Hepatic stellate cell (primary cell): ENCODE data around the gene LIN28B.
"Not testable (repeated sequence)": the region's sequence is repeated elsewhere in the genome, so short reads cannot be mapped to it uniquely, and the experiment has no call there.

Experiments used
- DNase-seq: peaks from one replicate; pipeline ENCODE4 v3.0.0; 2011; ENCODE audit warnings: low spot score

Gene LIN28B

DNA sequence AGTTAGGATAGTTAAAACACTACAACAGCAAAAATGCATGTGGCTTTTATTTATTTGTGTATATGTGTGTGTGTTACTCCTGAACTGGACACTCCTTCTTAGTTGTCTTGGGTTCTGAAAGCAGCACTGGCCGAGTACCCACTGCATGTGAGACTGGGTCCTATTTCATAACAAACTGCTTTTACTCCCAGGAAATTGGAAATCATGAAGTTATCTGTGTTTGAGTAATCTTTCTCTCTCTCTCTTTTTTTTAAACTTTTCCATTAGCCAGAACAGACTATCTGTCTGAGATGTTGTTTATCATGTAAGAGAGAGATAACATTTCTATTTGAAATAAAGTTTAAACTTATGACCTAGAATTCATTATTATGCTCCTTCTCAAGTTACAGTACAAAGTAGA is 110.4 kb downstream of the LIN28B start:
- DNase-seq = no peak

DNA sequence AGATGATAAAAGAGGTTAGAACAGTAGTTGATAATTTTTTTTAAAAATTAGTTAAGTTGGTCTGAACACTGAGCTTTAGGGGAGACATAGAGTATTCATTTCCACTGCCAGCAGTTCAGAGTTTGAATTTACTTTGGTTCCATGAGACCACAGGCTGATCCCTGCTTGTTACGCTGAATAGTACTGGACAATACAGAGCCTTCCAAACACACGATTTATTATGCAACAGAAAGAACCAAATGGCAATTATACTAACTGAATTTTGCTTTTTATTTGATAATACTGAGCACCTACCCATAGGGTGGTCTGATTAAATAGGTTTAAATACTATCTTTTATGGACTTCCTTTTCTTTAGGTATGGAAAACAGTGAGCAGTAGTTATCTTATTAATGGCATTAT is 111.5 kb downstream of the LIN28B start:
- no peak for DNase-seq

DNA sequence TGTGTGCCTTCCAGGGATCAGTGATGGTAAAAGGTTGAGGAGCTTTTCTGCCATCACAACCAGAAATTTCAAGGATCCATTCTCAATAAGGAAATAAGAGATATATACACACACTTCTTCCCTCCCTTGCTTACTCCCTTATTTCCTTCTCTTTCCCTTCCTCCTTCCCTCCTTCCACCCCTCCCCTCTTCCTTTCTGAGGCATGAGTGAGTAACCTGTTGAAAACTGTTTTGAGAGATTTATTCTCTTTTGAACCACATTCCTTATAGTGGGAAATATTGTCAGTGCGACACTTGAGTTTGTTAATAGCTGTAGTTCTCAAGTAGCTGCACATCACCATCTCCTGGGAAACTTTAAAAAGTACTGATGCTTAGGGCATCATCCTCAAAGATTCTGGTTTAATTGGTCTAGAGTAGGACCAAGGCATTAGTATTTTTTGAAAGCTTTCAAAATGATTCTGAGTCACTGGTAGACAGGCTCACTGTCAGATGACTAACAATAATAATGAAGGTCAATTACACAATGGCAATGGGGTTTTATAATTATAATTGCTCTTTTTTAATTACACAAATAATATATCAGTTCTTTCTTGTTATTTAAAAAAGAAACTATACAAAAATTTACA is 113.0 kb downstream of the LIN28B start:
- DNase-seq = no peak

DNA sequence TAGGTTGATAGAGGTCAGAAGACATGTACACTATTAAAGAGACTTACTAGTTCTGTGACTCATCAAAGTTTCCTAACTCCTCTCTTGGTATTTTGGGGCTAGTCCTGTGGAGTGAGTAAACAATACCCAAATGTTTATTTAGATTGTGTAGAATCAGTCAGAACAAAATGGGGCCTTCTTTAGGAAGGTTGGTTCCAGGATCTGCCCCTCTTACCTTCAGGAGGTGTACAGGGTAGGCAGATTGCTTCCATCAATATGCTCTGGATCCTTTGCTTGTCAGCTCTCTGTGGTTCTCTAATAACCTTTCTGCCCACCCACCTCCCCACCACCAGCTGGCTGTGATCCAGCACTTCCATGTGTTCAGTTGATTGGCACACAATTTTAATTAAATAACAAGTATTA is 115.9 kb downstream of the LIN28B start:
- no peak for DNase-seq

DNA sequence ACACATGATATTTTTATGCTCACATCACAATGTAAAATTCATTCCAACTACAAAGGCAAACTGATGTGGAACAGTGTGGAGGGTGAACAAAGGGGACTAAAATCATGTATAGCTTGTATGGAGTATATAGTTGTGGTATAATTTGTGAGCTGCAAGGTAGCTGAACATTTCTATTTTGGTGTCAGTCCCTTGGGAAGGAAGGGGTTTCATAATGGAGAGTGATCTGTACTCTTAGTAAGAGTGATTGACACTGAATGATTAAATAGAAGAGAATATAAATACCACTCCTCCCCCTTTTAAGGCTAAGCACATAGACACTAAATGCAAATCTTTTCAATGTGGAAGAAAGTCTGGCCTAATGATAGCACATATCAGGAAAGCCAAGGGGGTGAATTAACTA is 118.3 kb downstream of the LIN28B start:
- no peak for DNase-seq

DNA sequence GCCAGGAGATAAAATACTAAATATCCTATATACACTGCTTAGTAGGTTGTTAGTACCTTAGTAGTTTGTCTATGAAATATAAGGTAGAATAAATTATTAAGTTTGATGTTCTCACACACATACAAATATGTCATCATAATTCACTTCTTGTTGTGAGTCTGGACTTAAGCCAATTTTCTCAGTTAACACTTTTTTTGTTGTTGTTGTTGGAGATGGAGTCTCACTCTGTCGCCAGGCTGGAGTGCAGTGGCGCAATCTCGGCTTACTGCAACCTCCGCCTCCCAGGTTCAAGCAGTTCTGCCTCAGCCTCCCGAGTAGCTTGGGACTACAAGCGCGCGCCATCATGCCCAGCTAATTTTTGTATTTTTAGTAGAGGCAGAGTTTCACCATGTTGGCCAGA is 119.5 kb downstream of the LIN28B start:
- DNase-seq = not testable (repeated sequence)

DNA sequence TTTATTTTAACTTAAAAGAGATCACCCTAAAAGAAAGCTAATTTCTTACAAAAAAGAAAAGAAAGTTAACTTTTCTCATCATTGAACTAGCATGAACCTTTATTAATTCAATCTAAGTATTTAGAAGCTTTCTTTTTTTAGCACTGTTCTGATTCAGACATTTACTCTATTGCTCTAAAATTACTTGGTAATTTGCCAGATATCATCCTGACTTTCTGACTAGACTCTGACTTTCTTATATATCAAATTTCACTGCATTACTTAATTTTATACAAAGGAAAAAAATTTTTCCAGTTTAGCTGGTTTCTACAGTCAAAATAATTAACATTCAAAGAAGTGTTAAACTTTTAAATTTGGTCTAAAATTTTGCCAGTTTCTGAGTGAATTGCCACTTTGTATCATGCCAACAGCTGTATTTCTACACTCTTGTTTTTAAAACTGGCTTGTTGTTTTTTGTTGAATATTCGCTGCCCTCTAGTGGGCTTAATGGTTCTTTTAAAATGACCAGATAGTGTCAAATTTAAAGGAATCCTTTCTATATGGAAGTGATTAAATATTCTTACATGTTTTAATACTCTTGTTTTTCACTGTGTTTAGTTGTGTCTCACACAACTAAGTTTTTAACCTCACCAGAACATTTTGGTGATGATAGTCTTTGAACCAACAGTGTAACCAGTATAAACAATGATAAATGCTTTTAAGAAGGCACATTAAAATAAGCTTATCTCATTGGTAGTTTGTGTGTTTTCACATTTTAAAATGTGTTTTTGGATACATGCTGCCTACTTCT is 120.9 kb downstream of the LIN28B start:
- peak; percentile 13 for DNase-seq

DNA sequence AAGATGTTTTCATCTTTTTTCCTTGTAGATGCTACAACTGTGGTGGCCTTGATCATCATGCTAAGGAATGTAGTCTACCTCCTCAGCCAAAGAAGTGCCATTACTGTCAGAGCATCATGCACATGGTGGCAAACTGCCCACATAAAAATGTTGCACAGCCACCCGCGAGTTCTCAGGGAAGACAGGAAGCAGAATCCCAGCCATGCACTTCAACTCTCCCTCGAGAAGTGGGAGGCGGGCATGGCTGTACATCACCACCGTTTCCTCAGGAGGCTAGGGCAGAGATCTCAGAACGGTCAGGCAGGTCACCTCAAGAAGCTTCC is 121.4 kb downstream of the LIN28B start:
- DNase-seq = no peak

DNA sequence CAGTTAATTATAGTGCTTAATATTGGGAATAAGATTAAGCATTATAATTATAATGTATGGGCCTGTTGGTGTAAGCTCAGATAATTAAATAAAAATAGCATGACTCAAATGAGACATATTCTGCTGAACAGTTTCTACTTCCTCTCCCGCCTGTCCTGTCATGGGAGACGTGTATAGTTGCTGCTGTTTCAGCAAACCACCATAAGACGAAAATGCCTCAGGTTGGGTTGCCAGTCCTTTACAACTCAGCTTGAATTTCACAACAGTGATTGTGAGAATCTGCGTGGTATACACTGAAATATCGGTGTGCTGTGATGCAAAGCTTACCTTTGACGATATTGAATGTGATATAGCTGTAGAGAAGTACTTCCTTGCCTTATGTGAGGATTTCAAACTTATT is 123.4 kb downstream of the LIN28B start:
- DNase-seq = no peak

DNA sequence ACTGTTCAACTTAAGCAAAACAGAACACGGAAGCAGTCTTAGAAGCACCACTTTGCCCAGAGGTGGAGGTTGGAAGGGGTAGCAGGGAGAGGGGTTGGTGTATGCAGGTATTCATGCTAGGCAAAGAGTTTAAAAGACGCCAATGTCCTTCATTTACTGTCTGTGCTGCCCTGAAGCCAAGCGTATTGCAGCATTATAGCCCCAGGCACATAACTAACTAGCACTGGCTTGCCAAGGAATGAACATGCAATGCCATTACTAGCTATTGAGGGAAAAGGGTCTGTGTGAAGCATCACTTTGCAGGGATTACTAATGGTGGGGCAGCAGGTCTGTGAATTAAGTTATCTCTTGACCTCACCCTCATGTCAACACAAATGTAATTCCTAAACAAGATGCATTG is 124.8 kb downstream of the LIN28B start:
- not testable (repeated sequence) for DNase-seq

DNA sequence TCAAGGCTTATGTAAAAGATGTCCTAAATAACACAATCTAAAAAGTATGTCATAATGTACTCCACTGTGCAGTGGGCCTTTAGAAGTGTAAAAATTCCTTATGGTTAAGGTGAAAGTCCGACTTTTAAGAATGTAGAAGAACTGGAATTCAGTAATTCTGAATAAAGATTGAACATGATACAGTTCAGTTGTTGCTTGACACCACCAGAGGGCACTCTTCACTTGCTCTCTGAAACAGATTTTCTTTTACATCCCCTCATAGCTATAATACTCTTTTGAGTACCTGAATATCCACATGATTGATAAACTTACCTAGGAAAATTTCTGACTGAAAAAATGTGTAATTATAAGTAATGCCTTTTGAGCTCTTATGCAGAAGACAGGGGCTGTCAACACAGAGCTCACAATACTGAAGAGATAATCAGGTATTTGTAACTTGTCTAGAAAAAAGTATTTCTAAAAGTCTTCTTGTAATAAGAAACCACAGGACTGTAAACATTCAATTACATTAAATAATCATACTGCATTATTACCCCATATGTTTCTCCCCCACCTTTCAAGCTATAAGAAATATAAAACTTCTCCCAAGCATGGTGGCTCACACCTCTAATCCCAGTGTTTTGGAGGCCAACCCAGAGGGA is 130.8 kb downstream of the LIN28B start:
- DNase-seq = peak; percentile 20

DNA sequence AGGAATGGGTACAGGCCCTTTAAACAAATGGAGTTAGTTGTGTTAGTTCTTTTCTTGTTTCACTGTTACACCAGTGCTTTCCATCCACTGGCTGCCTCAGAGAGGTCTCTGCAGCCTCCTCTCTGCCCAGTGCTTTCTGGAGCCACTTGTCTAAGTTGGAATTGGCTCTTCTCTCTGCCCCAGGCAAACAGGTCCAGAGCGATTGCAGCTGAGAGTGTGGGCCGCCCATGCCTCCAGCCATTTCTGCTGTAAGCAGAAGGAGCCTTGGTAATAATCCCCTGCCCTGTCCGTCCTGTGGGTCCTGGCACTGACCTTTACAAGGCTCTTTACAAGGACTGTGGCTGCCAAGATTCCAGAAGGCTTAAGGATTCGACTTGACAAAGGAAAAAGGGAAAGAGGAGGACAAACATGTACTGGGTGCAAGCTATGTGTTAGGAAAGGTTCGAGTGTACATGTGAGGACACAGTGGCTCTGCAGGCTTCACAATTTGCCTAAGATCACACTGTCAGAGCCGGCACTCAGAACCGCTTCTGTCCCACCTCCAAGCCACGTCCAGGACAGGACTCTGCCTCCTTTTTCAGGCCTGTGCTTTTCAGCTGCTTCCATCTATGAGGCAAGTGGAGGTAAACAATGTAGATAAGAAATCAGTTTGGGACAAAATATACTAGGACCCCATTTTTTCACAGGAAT is 134.4 kb downstream of the LIN28B start:
- DNase-seq = no peak

DNA sequence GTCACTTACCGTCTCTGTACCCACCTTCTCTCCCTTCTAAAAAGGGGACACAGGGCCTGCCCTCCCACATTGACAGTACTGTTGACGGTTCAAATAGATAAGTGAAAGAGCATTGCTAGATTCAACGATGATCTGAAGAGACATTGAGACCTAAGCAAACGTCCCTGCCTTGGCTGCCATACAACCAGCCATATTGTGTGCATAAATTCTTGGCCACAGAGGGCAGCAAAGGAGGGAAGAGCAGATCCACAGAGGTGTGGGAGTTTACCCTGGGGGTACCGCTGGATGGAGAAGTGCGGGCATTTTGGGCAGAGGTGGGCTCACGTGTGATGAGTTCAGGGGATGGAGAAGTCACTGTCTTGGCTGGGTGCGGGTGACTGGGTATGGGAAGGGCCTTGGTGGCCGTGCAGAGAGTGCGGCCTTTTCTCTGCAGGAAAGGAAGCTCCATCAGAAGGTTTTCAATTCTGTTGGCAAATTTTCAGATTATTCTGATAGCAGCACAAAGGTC is 137.3 kb downstream of the LIN28B start:
- DNase-seq = no peak

DNA sequence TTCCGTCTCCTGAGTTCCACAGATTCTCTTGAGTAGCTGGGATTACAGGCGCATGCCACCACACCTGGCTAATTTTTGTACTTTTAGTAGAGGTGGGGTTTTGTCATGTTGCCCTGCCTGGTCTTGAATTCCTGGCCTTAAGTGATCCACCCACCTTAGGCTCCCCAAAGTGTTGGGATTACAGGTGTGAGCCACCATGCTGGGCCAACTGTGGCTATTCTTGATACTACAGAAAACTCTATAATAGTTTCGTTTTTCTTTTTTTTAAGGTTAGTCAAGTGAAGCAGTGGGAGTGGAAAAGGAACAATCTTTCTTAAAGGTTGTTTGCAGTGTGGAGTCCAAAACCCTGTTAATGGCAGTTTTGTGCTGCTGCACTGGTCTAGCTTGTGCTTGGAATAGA is 138.2 kb downstream of the LIN28B start:
- DNase-seq = no peak

DNA sequence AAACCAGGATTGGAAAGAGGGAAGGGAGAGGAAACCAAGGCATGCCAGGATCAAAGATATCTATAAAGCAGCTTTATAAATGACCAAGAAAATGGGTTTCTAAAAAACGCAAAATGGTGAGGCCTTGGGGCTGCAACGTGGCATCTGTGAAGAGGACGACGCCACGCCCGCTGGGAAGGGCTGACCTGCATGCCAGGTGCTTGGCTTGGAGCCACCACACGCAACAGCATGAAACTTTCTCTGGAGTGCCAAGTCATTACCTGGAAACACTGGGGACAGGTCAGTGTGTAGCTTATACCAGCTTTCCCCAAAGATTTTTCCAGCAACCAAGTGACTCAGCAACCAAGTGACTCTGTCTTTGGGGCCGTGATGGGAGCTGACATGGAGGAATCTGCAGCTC is 140.4 kb downstream of the LIN28B start:
- DNase-seq = no peak

DNA sequence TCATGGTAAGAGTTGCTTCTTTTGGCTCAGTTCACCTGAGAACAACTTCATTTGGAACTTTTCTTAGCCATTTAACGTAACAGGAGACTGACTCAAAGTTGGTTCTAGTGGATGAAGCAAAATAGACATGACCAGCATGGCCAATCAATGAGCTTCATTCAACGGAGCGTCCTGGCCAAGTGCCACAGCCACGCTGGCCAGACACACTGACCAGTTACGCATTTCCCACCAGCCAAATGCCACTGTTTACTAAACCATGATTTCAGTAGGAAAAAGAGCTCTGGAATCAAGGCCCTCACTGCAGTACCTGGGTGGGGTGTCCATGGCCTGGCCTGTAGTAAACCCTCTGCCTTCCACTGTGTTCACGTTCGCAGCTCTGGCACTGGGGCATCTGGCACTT is 142.5 kb downstream of the LIN28B start:
- no peak for DNase-seq

DNA sequence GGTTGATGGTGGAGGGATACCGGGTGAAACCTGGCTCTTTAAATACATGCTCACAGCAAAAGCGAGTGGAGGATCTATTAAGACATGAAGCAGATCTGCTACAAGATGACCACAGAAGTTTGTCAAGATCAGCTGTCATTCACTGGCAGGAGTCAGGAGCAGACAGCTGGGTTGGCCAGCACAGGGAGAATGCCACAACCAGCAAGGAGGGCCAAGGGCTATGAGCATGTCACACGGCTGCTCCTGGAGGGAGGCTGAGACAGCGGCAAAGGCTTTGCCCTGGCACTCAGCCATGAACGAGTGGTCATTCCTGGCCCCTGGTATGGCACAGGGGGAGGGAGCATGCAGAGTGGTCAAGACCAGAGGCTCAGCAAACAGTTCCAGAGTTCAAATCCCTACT is 145.3 kb downstream of the LIN28B start:
- DNase-seq = no peak

DNA sequence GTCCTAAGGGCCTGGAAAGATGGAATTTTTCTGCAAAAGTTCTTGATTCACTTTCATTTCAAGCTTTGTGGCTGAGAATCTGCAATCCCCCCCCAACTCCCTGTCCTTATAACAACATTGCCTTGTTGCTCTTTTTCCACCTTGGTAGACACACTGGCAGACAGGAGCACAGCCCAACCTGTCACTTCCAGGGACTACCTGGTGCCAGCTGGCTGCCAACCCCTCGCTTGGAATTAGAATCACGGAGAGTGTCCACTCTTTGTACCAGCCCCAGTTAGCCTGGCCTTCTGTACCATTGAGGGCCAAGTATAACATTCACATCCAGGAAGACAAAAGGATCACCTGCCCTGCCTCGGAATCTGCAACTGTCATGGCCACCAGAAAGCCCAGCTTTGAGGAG is 148.2 kb downstream of the LIN28B start:
- no peak for DNase-seq

DNA sequence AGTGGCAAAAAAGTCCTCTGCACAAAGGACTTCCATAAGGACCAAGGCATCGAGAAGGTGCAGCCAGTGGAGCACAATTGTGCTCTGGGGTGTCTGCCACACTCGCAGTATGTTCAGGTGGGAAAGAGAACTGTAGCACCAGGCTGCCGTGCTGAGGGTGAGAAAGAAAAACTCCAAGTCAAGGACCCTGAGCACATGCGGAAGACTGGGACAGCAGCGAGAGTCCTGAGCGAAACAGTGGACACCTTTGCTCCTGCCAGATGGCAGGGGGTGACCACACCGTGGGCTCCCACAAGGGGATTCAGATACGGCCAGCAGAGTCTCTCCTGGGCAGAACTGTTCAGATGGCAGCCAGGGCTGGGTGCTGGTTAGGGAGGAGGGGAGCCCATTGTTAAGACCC is 149.4 kb downstream of the LIN28B start:
- DNase-seq = no peak

DNA sequence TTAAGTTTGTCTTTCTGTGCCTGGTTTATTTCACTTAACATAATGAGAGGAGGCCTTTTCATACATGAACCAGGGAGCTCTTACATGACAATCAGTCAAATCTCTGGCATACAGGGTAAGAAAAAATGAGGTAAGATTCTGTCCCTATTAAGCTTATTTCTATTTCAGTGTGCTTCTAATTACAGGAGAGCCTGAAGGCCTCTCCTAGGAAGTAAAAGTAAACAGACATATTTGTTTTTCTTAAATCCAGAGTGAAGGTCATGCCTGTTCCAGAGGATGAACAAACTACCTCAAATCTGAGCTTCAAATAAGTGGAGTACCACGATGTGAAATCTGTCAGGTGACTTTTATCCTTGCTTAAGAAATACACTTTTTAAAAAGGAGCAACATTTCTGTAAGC is 150.3 kb downstream of the LIN28B start:
- no peak for DNase-seq

DNA sequence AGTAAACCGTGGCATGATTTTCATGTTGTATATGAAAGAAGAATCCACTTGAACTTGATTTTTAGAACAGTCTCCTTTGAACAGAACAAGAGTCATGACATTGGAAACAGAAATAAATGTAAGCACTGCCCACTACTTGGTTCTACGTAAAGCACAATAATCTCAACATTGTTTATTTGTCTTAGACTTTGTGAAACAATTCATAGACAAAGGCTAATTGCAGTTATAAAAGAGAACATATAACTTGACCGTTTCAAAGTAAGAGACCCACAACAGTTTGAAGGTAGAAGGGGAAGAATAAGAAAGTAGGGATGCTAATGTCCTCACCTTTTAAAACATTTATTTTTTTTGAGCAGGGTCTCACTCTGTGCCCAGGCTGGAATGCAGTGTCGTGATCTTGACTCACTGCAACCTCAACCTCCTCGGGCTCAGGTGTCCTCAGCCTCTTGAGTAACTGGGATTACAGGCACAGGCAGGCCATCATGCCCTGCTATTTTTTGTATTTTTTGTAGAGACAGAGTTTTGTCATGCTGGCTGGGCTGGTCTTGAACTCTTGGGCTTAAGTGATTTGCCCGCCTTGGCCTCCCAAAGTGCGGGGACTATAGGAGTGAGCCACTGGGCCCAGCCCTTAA is 151.8 kb downstream of the LIN28B start:
- DNase-seq = no peak
